ENCODE measurements around the gene CTBP2. TPM values are rescaled to one million over a fixed set of nuclear protein-coding genes. Genes with fewer than 3 reads are reported as not detected.

CTBP2 gene
- polyA plus RNA-seq, 1 donor (not counting 4 experiments of a cell fraction or from before 2014, with no cell fraction given), result 76.0 TPM

- Histone ChIP-seq H3K79me2 (ENCODE audit: control insufficient read depth, insufficient read depth, low read length) (peaks cover 77% of the 10 kb centered on the region), H3K9me3 (ENCODE audit: control insufficient read depth, low read depth, low read length) (no peaks in the 10 kb centered on the region), H3K9me1 (ENCODE audit: control insufficient read depth, extremely low read depth, insufficient read depth, low read length) (no peaks in the 10 kb centered on the region), H3K4me2 (ENCODE audit: control insufficient read depth, extremely low read depth, insufficient read depth, low read depth, low read length) (no peak overlapping the region), H2AFZ (ENCODE audit: control insufficient read depth, low read length) (no peak overlapping the region), H3K9ac (ENCODE audit: control insufficient read depth, extremely low read depth, insufficient read depth, low read length) (no peak overlapping the region), H3K27ac (ENCODE audit: control insufficient read depth, insufficient read depth, low read length) (no peak overlapping the region), H3K4me3 (ENCODE audit: control insufficient read depth in 2 of 3, extremely low read depth in 1 of 3, insufficient read depth in 2 of 3, low read depth in 1 of 3, low read length in 3 of 3) (no peak overlapping the region), H3K4me1 (ENCODE audit: control insufficient read depth, extremely low read depth, insufficient read depth, low read length) (peaks cover 37% of the 10 kb centered on the region), H3K27me3 (ENCODE audit: control insufficient read depth, extremely low read depth, insufficient read depth, low read length) (no peaks in the 10 kb centered on the region), H3K36me3 (ENCODE audit: control insufficient read depth in 2 of 2, extremely low read depth in 1 of 2, insufficient read depth in 2 of 2, low read length in 2 of 2) (peaks cover 5 to 19% of the 10 kb centered on the region in 2 experiments), H4K20me1 (ENCODE audit: control insufficient read depth, extremely low read depth, insufficient read depth, low read length) (no peaks in the 10 kb centered on the region)
- DNase-seq (ENCODE audit: low read depth, low spot score), result no peak
- dilution Hi-C loops (cut with MboI; ENCODE audit: extremely low pct_ligation_motif_present, low sequenced_read_pairs), result no loop called here
- no peak for FAIRE-seq
- TF ChIP-seq CTCF (optimal IDR thresholded peaks at IDR 0.05 in 1 of 3, IDR thresholded peaks at IDR 0.05 in 1 of 3, conservative IDR thresholded peaks at IDR 0.05 in 1 of 3; ENCODE audit: extremely low read depth in 1 of 3, insufficient read depth in 2 of 3, low read length in 3 of 3), result peak; percentile 10 to 49 (median 30)
- TF ChIP-seq EZH2 (IDR thresholded peaks at IDR 0.05; ENCODE audit: low read length), result no peak
Measured at GRCh38 chr10:125038637-125039036, 121.7 kb downstream of the CTBP2 start.

GRCh38 chr10:125037145-125037877, 123.1 kb downstream of the CTBP2 start:
- Histone ChIP-seq H3K4me2 (ENCODE audit: control insufficient read depth, extremely low read depth, insufficient read depth, low read depth, low read length) (peak overlapping the region; percentile 70), H3K4me3 (ENCODE audit: control insufficient read depth in 2 of 3, extremely low read depth in 1 of 3, insufficient read depth in 2 of 3, low read depth in 1 of 3, low read length in 3 of 3) (no peak overlapping the region), H2AFZ (ENCODE audit: control insufficient read depth, low read length) (no peak overlapping the region), H3K79me2 (ENCODE audit: control insufficient read depth, insufficient read depth, low read length) (peaks cover 77% of the 10 kb centered on the region), H4K20me1 (ENCODE audit: control insufficient read depth, extremely low read depth, insufficient read depth, low read length) (peaks cover 4% of the 10 kb centered on the region), H3K36me3 (ENCODE audit: control insufficient read depth in 2 of 2, extremely low read depth in 1 of 2, insufficient read depth in 2 of 2, low read length in 2 of 2) (peaks cover 10 to 26% of the 10 kb centered on the region in 2 experiments), H3K27ac (ENCODE audit: control insufficient read depth, insufficient read depth, low read length) (peak overlapping the region; percentile 84), H3K27me3 (ENCODE audit: control insufficient read depth, extremely low read depth, insufficient read depth, low read length) (no peaks in the 10 kb centered on the region), H3K4me1 (ENCODE audit: control insufficient read depth, extremely low read depth, insufficient read depth, low read length) (peaks cover 49% of the 10 kb centered on the region), H3K9ac (ENCODE audit: control insufficient read depth, extremely low read depth, insufficient read depth, low read length) (peak overlapping the region; percentile 40), H3K9me3 (ENCODE audit: control insufficient read depth, low read depth, low read length) (no peaks in the 10 kb centered on the region), H3K9me1 (ENCODE audit: control insufficient read depth, extremely low read depth, insufficient read depth, low read length) (no peaks in the 10 kb centered on the region)
- dilution Hi-C loops (cut with MboI; ENCODE audit: extremely low pct_ligation_motif_present, low sequenced_read_pairs), result no loop called here
- peak; percentile 42 for DNase-seq (ENCODE audit: low read depth, low spot score)
- peak; percentile 99 for FAIRE-seq
- TF ChIP-seq CTCF (optimal IDR thresholded peaks at IDR 0.05 in 1 of 3, IDR thresholded peaks at IDR 0.05 in 1 of 3, conservative IDR thresholded peaks at IDR 0.05 in 1 of 3; ENCODE audit: extremely low read depth in 1 of 3, insufficient read depth in 2 of 3, low read length in 3 of 3), result no peak
- no peak for TF ChIP-seq EZH2 (IDR thresholded peaks at IDR 0.05; ENCODE audit: low read length)

Data from keratinocyte (primary cell).